Endodermal cell (in vitro differentiated cells): Measurements from ENCODE around the gene TDRD12. TPM values are rescaled to one million over a fixed set of nuclear protein-coding genes. Genes with fewer than 3 reads are reported as not detected.

Experiments
- DNase-seq: peaks from one replicate; pipeline ENCODE4 v3.0.0-alpha.2; 2017
- H3K27ac ChIP-seq: 2 replicates; pipeline ENCODE4 v1.5.1; 2013; ENCODE audit warnings: mild to moderate bottlenecking, low read depth, low read length, moderate library complexity
- H3K27me3 ChIP-seq: 2 replicates; pipeline ENCODE4 v1.6.1; 2013; ENCODE audit warnings: mild to moderate bottlenecking, low read length, moderate library complexity; ENCODE audit not compliant: insufficient read depth, control insufficient read depth, poor library complexity, severe bottlenecking
- H3K36me3 ChIP-seq: 2 replicates; pipeline ENCODE4 v1.7.0; 2013; ENCODE audit warnings: mild to moderate bottlenecking, low read length, moderate library complexity; ENCODE audit not compliant: control insufficient read depth, insufficient read depth
- H3K4me1 ChIP-seq: one replicate; pipeline ENCODE4 v1.7.0; 2013; ENCODE audit warnings: low read length; ENCODE audit not compliant: control insufficient read depth, insufficient read depth
- H3K4me3 ChIP-seq: 2 replicates; pipeline ENCODE4 v1.5.1; 2013; ENCODE audit warnings: mild to moderate bottlenecking, low read length, moderate library complexity
- H3K9ac ChIP-seq: 2 replicates; pipeline ENCODE4 v1.6.1; 2013; ENCODE audit warnings: mild to moderate bottlenecking, low read length, moderate library complexity; ENCODE audit not compliant: poor library complexity, severe bottlenecking; ENCODE audit errors: extremely low read depth
- H3K9me3 ChIP-seq: 2 replicates; pipeline ENCODE4 v1.6.1; 2013; ENCODE audit warnings: mild to moderate bottlenecking, low read length, moderate library complexity; ENCODE audit not compliant: control insufficient read depth
- H3K27ac Mint-ChIP-seq: 2 replicates; pipeline ENCODE4 v1.8.0; 2020; ENCODE audit warnings: mixed read lengths
- H3K27me3 Mint-ChIP-seq: 2 replicates; pipeline ENCODE4 v1.8.0; 2021; ENCODE audit warnings: mild to moderate bottlenecking, mixed read lengths; ENCODE audit not compliant: insufficient read depth
- H3K36me3 Mint-ChIP-seq: 2 replicates; pipeline ENCODE4 v1.8.0; 2020; ENCODE audit warnings: low read depth, mixed read lengths
- H3K4me1 Mint-ChIP-seq: 2 replicates; pipeline ENCODE4 v1.8.0; 2020; ENCODE audit warnings: mixed read lengths
- H3K4me3 Mint-ChIP-seq: 2 replicates; pipeline ENCODE4 v1.8.0; 2020; ENCODE audit warnings: mild to moderate bottlenecking, moderate library complexity, mixed read lengths
- H3K9me3 Mint-ChIP-seq: 2 replicates; pipeline ENCODE4 v1.8.0; 2020; ENCODE audit warnings: mild to moderate bottlenecking, mixed read lengths
- CTCF ChIP-seq: fragments of 200-600 bp; sonication (generic); conservative IDR thresholded peaks from 2 replicates; pipeline ENCODE4 v1.5.0; 2021; ENCODE audit warnings: antibody characterized with exemption, mild to moderate bottlenecking
- WGBS, 2 experiments: methylation state at CpG; one replicate each; pipeline versions ENCODE4 v1.1.5 to v1.1.7; 2013; ENCODE audit warnings: missing lambda C conversion rate in 2 of 2, mixed read lengths in 1 of 2; ENCODE audit not compliant: insufficient coverage in 1 of 2, insufficient read length in 1 of 2; 5-methylcytosine and 5-hydroxymethylcytosine counted together
- total RNA-seq, 2 donors: library from RNA; stranded (reverse); fragmentation: NEBNext Ultra II Directional in 1 of 2; extraction: Animal tissue kit (Norgen Biotek cat#: 25700) in 1 of 2; gene quantifications; 2 replicates in 1 of 2; 3 replicates in 1 of 2; pipeline ENCODE4 v1.2.1, GENCODE V29; 2021

Gene TDRD12
- total RNA-seq, 2 donors from 2014 or later: 0.20 to 0.84 TPM

DNA sequence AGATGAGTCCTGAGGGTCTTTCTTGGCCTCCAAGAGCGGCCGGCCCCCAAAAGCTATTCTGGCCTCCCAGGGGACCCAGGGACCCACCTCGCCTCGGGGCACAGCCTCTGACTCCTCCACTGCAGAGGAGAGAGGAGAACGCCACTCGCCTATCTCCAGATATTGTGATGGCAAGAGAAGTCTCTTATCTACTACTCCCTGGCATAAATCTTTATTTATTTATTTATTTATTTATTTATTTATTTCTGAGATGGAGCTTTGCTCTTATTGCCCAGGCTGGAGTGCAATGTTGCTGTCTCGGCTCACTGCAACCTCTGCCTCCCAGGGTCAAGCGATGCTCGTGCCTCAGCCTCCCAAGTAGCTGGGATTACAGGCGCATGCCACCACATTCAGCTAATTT lies 139.0 kb downstream of the TDRD12 start:
- no peaks in the 10 kb centered on the region for H3K36me3 ChIP-seq
- 95 to 98% methylated on average over 4 to 8 of the region's 10 CpGs for WGBS, 2 experiments
- Mint-ChIP-seq H3K27me3 (peaks cover 1% of the 10 kb centered on the region), H3K27ac (no peak overlapping the region), H3K9me3 (no peaks in the 10 kb centered on the region), H3K4me1 (no peaks in the 10 kb centered on the region), H3K4me3 (no peak overlapping the region), H3K36me3 (no peaks in the 10 kb centered on the region)
- H3K27ac ChIP-seq: no peak overlapping the region
- no peaks in the 10 kb centered on the region for H3K4me1 ChIP-seq
- no peak overlapping the region for H3K4me3 ChIP-seq
- no peaks in the 10 kb centered on the region for H3K9me3 ChIP-seq
- no peak for TF ChIP-seq CTCF
- no peaks in the 10 kb centered on the region for H3K27me3 ChIP-seq
- no peak for DNase-seq
- no peak overlapping the region for H3K9ac ChIP-seq

DNA sequence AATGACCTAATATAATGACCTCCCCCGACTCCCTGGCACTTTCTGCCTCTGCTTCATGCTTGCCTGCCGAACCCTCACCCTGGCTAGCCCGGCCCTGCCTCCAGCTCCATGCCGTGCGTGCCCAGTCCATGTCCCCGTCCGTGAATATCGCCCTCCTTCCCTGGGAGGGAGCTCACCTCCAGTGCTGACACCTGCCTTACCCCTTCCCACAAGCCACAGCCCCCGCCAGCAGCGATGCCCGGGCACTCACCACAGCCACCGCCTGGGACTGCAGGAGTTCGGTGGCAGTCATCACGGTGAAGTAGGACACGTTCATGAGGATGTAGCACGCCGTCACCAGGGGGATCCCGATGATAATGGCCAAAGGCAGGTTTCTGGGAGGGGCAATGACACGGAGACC lies 140.0 kb downstream of the TDRD12 start:
- no peaks in the 10 kb centered on the region for H3K4me1 ChIP-seq
- Mint-ChIP-seq H3K27me3 (peaks cover 1% of the 10 kb centered on the region), H3K4me3 (no peak overlapping the region), H3K4me1 (no peaks in the 10 kb centered on the region), H3K27ac (no peak overlapping the region), H3K36me3 (no peaks in the 10 kb centered on the region), H3K9me3 (no peaks in the 10 kb centered on the region)
- no peak overlapping the region for H3K9ac ChIP-seq
- H3K27ac ChIP-seq: no peak overlapping the region
- TF ChIP-seq CTCF: no peak
- H3K36me3 ChIP-seq: no peaks in the 10 kb centered on the region
- DNase-seq: no peak
- 95 to 97% methylated on average over 11 to 19 of the region's 19 CpGs for WGBS, 2 experiments
- no peaks in the 10 kb centered on the region for H3K9me3 ChIP-seq
- H3K27me3 ChIP-seq: no peaks in the 10 kb centered on the region
- no peak overlapping the region for H3K4me3 ChIP-seq

- Mint-ChIP-seq H3K4me1 (no peaks in the 10 kb centered on the region), H3K27ac (no peak overlapping the region), H3K4me3 (no peak overlapping the region), H3K27me3 (peaks cover 1% of the 10 kb centered on the region), H3K36me3 (no peaks in the 10 kb centered on the region), H3K9me3 (no peaks in the 10 kb centered on the region)
- Histone ChIP-seq H3K36me3 (no peaks in the 10 kb centered on the region), H3K27ac (no peak overlapping the region), H3K27me3 (no peaks in the 10 kb centered on the region), H3K9me3 (no peaks in the 10 kb centered on the region), H3K4me1 (no peaks in the 10 kb centered on the region), H3K9ac (no peak overlapping the region), H3K4me3 (no peak overlapping the region)
- no peak for DNase-seq
- 97 to 99% methylated on average over 2 to 3 of the region's 3 CpGs for WGBS, 2 experiments
- TF ChIP-seq CTCF: no peak
Observed at GRCh38 chr19:32861596-32861995, 142.0 kb downstream of the TDRD12 start.
